Hepatocyte (in vitro differentiated cells): ENCODE data around the gene SRP68. TPM values are rescaled to one million over a fixed set of nuclear protein-coding genes. Genes with fewer than 3 reads are reported as not detected.
A peak's percentile ranks its signal among the peaks of the same experiment; 100 is the strongest.

Experiments
- DNase-seq: peaks from one replicate; pipeline ENCODE4 v3.0.0-alpha.2; 2016; ENCODE audit warnings: low spot score
- H2AFZ ChIP-seq: fragments of 200-600 bp; sonication (generic); 2 replicates; pipeline ENCODE4 v1.6.0; 2016; ENCODE audit warnings: antibody characterized with exemption, mild to moderate bottlenecking
- H3K27ac ChIP-seq: fragments of 200-600 bp; sonication (generic); 2 replicates; pipeline ENCODE4 v1.5.1; 2016; ENCODE audit warnings: mild to moderate bottlenecking
- H3K27me3 ChIP-seq: fragments of 200-600 bp; sonication (generic); 2 replicates; pipeline ENCODE4 v1.6.1; 2016
- H3K36me3 ChIP-seq: fragments of 200-600 bp; sonication (generic); replicated peaks from 2 replicates; pipeline ENCODE4 v1.5.1; 2016; ENCODE audit warnings: low read depth; ENCODE audit not compliant: insufficient read depth
- H3K4me1 ChIP-seq: fragments of 200-600 bp; sonication (generic); 2 replicates; pipeline ENCODE4 v1.5.1; 2016; ENCODE audit warnings: mild to moderate bottlenecking, moderate library complexity; ENCODE audit not compliant: insufficient read depth
- H3K4me2 ChIP-seq: fragments of 200-600 bp; sonication (generic); 2 replicates; pipeline ENCODE4 v1.6.0; 2016
- H3K4me3 ChIP-seq: fragments of 200-600 bp; sonication (generic); 2 replicates; pipeline ENCODE4 v1.5.1; 2016; ENCODE audit warnings: mild to moderate bottlenecking
- H3K79me2 ChIP-seq: fragments of 200-600 bp; sonication (generic); 2 replicates; pipeline ENCODE4 v1.6.0; 2017; ENCODE audit warnings: mild to moderate bottlenecking
- H3K9me2 ChIP-seq: fragments of 200-600 bp; sonication (generic); replicated peaks from 2 replicates; pipeline ENCODE4 v1.6.0; 2017; ENCODE audit warnings: mild to moderate bottlenecking; ENCODE audit not compliant: insufficient read depth
- H3K9me3 ChIP-seq: fragments of 200-600 bp; sonication (generic); 2 replicates; pipeline ENCODE4 v1.5.1; 2016; ENCODE audit warnings: low read depth, mild to moderate bottlenecking
- H4K20me1 ChIP-seq: fragments of 200-600 bp; sonication (generic); 2 replicates; pipeline ENCODE4 v1.6.0; 2016; ENCODE audit warnings: mild to moderate bottlenecking; ENCODE audit not compliant: insufficient read depth, poor library complexity, severe bottlenecking
- CTCF ChIP-seq: fragments of 200-600 bp; sonication (generic); IDR thresholded peaks from 2 replicates; pipeline ENCODE4 v1.5.1; 2016; ENCODE audit warnings: antibody characterized with exemption, mild to moderate bottlenecking; ENCODE audit not compliant: poor library complexity
- EZH2 ChIP-seq: fragments of 200-600 bp; sonication (generic); IDR thresholded peaks from 2 replicates; pipeline ENCODE4 v1.6.1; 2016; ENCODE audit warnings: antibody characterized with exemption, mild to moderate bottlenecking, borderline replicate concordance
- EZH2phosphoT487 ChIP-seq: fragments of 200-600 bp; sonication (generic); IDR thresholded peaks from one replicate; pipeline ENCODE4 v1.6.1; 2018; ENCODE audit warnings: antibody characterized with exemption, mild to moderate bottlenecking, low read depth, moderate library complexity; ENCODE audit not compliant: unreplicated experiment, severe bottlenecking
- WGBS: methylation state at CpG from one replicate; pipeline ENCODE4 v1.1.6; 2016; ENCODE audit warnings: low lambda C conversion rate; ENCODE audit errors: missing lambda C conversion rate; 5-methylcytosine and 5-hydroxymethylcytosine counted together
- polyA plus RNA-seq: library from polyadenylated mRNA; unstranded; fragments of >200 nt; fragmentation: Nextera tagmentation; extraction: Ambion mirVana; gene quantifications from 2 replicates; pipeline ENCODE4 v1.2.1, GENCODE V29; 2016
- total RNA-seq: library from RNA; depleted of rRNA; stranded (reverse); fragments of >200 nt; gene quantifications from 2 replicates; pipeline ENCODE4 v1.2.3, GENCODE V29; 2014

SRP68 gene
- total and polyA plus RNA-seq, 2 experiments from 2014 or later: 41.2 to 70.1 TPM

GRCh38 chr17:76077584-76078110, 5.3 kb upstream of the SRP68 start:
- H3K9me3 ChIP-seq: no peaks in the 10 kb centered on the region
- no peak for DNase-seq
- WGBS: 42% methylated on average over 12 of the region's 12 CpGs
- no peak for TF ChIP-seq EZH2phosphoT487
- no peak for TF ChIP-seq CTCF
- no peak for TF ChIP-seq EZH2
- H3K27me3 ChIP-seq: peaks cover 70% of the 10 kb centered on the region
- no peak overlapping the region for H3K4me3 ChIP-seq
- H3K4me1 ChIP-seq: peaks cover 21% of the 10 kb centered on the region
- H3K4me2 ChIP-seq: no peak overlapping the region
- no peaks in the 10 kb centered on the region for H3K36me3 ChIP-seq
- no peaks in the 10 kb centered on the region for H4K20me1 ChIP-seq
- no peaks in the 10 kb centered on the region for H3K9me2 ChIP-seq
- H3K27ac ChIP-seq: no peak overlapping the region
- H2AFZ ChIP-seq: no peak overlapping the region
- no peaks in the 10 kb centered on the region for H3K79me2 ChIP-seq

GRCh38 chr17:76076765-76077583, 4.7 kb upstream of the SRP68 start:
- no peak overlapping the region for H2AFZ ChIP-seq
- H3K27ac ChIP-seq: no peak overlapping the region
- no peak overlapping the region for H3K4me3 ChIP-seq
- DNase-seq: no peak
- peaks cover 21% of the 10 kb centered on the region for H3K4me1 ChIP-seq
- no peaks in the 10 kb centered on the region for H3K9me3 ChIP-seq
- no peaks in the 10 kb centered on the region for H3K36me3 ChIP-seq
- peaks cover 70% of the 10 kb centered on the region for H3K27me3 ChIP-seq
- H3K79me2 ChIP-seq: peaks cover 3% of the 10 kb centered on the region
- no peaks in the 10 kb centered on the region for H4K20me1 ChIP-seq
- H3K4me2 ChIP-seq: peak overlapping the region; percentile 25
- 16% methylated on average over 82 of the region's 82 CpGs for WGBS
- TF ChIP-seq CTCF: no peak
- peak; percentile 74 for TF ChIP-seq EZH2
- H3K9me2 ChIP-seq: no peaks in the 10 kb centered on the region

GRCh38 chr17:76076146-76076764, 3.9 kb upstream of the SRP68 start:
- no peak for DNase-seq
- Histone ChIP-seq H3K36me3 (no peaks in the 10 kb centered on the region), H3K9me3 (no peaks in the 10 kb centered on the region), H3K9me2 (no peaks in the 10 kb centered on the region), H3K27me3 (peaks cover 70% of the 10 kb centered on the region), H2AFZ (no peak overlapping the region), H3K27ac (no peak overlapping the region), H4K20me1 (peaks cover 2% of the 10 kb centered on the region), H3K4me2 (peak overlapping the region; percentile 25), H3K79me2 (peaks cover 10% of the 10 kb centered on the region), H3K4me3 (no peak overlapping the region), H3K4me1 (peaks cover 25% of the 10 kb centered on the region)
- WGBS: 10% methylated on average over 38 of the region's 41 CpGs
- TF ChIP-seq CTCF (no peak), EZH2phosphoT487 (peak; percentile 14)
